ENCODE results near the gene LRRC28. TPM values are rescaled to one million over a fixed set of nuclear protein-coding genes. Genes with fewer than 3 reads are reported as not detected.

Gene LRRC28
- total and polyA plus RNA-seq, 9 of the 15 experiments (the other 6 are each of a cell fraction or from before 2014, with no cell fraction given): 5.5 to 17.4 (median 7.9) TPM

GRCh38 chr15:99393641-99394040 lies 142.4 kb downstream of the LRRC28 start (continued):
- TF ChIP-seq, protein P1, sequence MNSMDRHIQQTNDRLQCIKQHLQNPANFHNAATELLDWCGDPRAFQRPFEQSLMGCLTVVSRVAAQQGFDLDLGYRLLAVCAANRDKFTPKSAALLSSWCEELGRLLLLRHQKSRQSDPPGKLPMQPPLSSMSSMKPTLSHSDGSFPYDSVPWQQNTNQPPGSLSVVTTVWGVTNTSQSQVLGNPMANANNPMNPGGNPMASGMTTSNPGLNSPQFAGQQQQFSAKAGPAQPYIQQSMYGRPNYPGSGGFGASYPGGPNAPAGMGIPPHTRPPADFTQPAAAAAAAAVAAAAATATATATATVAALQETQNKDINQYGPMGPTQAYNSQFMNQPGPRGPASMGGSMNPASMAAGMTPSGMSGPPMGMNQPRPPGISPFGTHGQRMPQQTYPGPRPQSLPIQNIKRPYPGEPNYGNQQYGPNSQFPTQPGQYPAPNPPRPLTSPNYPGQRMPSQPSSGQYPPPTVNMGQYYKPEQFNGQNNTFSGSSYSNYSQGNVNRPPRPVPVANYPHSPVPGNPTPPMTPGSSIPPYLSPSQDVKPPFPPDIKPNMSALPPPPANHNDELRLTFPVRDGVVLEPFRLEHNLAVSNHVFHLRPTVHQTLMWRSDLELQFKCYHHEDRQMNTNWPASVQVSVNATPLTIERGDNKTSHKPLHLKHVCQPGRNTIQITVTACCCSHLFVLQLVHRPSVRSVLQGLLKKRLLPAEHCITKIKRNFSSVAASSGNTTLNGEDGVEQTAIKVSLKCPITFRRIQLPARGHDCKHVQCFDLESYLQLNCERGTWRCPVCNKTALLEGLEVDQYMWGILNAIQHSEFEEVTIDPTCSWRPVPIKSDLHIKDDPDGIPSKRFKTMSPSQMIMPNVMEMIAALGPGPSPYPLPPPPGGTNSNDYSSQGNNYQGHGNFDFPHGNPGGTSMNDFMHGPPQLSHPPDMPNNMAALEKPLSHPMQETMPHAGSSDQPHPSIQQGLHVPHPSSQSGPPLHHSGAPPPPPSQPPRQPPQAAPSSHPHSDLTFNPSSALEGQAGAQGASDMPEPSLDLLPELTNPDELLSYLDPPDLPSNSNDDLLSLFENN (IDR thresholded peaks at IDR 0.05; ENCODE audit: low read depth in 2 of 2, low read length in 2 of 2): no peak

DNA sequence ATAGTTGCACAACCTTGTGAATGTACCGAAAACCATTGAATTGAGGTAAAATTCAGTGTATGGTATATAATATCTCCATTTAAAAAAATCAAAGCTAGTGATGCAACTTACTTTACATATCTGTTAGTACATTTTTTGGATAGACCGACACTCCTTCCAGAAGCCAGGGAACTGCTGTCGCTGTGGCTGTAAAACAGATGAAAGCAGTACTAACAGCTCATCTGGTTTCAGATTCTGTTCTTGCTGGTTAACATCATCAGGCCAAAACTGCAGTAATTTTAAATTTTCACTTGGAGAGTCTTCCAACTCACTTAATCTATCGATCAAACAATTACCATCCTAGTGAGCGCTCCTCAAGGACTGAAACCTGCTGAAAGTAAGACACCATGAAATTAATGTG lies 145.1 kb downstream of the LRRC28 start:
- H4K20me1 ChIP-seq (replicated peaks; ENCODE audit: control insufficient read depth, insufficient read depth, low read length): no peaks in the 10 kb centered on the region
- in situ Hi-C loops (cut with MboI) (no loop called here), intact Hi-C loops (cut with micrococcal nuclease) (no loop called here)
- ChIA-PET POLR2A (no interaction called here), CTCF (ENCODE audit: low intra/inter-chr PET ratio) (no interaction called here)
- no peak overlapping the region for H3K4me3 ChIP-seq
- no peaks in the 10 kb centered on the region for H3K4me1 ChIP-seq (replicated peaks in 1 of 2; ENCODE audit: control insufficient read depth in 2 of 2, insufficient read depth in 2 of 2, low read length in 2 of 2)
- no peaks in the 10 kb centered on the region for H3K79me2 ChIP-seq (ENCODE audit: control insufficient read depth, insufficient read depth, low read length)
- H3K4me2 ChIP-seq (ENCODE audit: insufficient read depth, low read length): no peak overlapping the region
- H3K27ac ChIP-seq (ENCODE audit: extremely low read depth, low read depth, low read length): no peak overlapping the region
- H3K27me3 ChIP-seq (ENCODE audit: control insufficient read depth in 2 of 2, insufficient read depth in 2 of 2, low read length in 2 of 2): no peaks in the 10 kb centered on the region; a peak in 1 of 5 replicates
- WGBS (ENCODE audit: insufficient coverage, low coverage, missing lambda C conversion rate): under 1% methylated on average over 5 of the region's 5 CpGs
- DNase-seq (ENCODE audit: extremely low read depth in 1 of 4, low spot score in 3 of 4) (no peak), FAIRE-seq (no peak), ATAC-seq (no peak)
- peak; percentile 18; the same call in 1 of the 2 replicates for TF ChIP-seq CEBPB (tag; IDR thresholded peaks at IDR 0.05)
- TF ChIP-seq ZNF507 (tag; conservative IDR thresholded peaks at IDR 0.05): no peak
- TF ChIP-seq, protein P1 (IDR thresholded peaks at IDR 0.05; ENCODE audit: low read depth in 2 of 2, low read length in 2 of 2): no peak
- TF ChIP-seq ZBED1 (IDR thresholded peaks at IDR 0.05): no peak
- TF ChIP-seq MTA2 (IDR thresholded peaks at IDR 0.05; ENCODE audit: low read depth): no peak
- no TSS peak for BruUV-seq (replicated peaks)
- no peaks in the 10 kb centered on the region for H3K9me1 ChIP-seq (ENCODE audit: control insufficient read depth, insufficient read depth, low read length)
- 0 out of 2 replicates have a peak, but pooled peaks cover 2% of the 10 kb centered on the region for H3K9me3 ChIP-seq (replicated peaks; ENCODE audit: control insufficient read depth, insufficient read depth, low read depth, low read length)
- H2AFZ ChIP-seq (ENCODE audit: low read depth, low read length): no peak overlapping the region
- H3K36me3 ChIP-seq (ENCODE audit: control insufficient read depth, insufficient read depth, low read length): no peaks in the 10 kb centered on the region
- no peak overlapping the region for H3K9ac ChIP-seq (ENCODE audit: insufficient read depth in 1 of 2, low read depth in 2 of 2, low read length in 2 of 2)

All from K562 (cell line).